SJSA1 (cell line): ENCODE results near the gene PSME3. TPM values are rescaled to one million over a fixed set of nuclear protein-coding genes. Genes with fewer than 3 reads are reported as not detected.
"Not testable (repeated sequence)": the region's sequence is repeated elsewhere in the genome, so short reads cannot be mapped to it uniquely, and the experiment has no call there.

Experiments
- DNase-seq, 2 experiments: peaks; one replicate each; pipeline ENCODE4 v3.0.0-alpha.2; 2015 to 2020; ENCODE audit warnings: low spot score in 2 of 2, low read depth in 1 of 2
- H3K27ac ChIP-seq: fragments of 250-450 bp; sonication (Bioruptor Pico); 2 replicates; pipeline ENCODE4 v1.5.1; 2020; ENCODE audit warnings: mild to moderate bottlenecking, moderate library complexity
- H3K27me3 ChIP-seq: fragments of 250-450 bp; sonication (Bioruptor Pico); replicated peaks from 2 replicates; pipeline ENCODE4 v1.5.1; 2020; ENCODE audit warnings: mild to moderate bottlenecking, moderate library complexity
- H3K36me3 ChIP-seq: fragments of 250-450 bp; sonication (Bioruptor Pico); 2 replicates; pipeline ENCODE4 v1.5.1; 2020; ENCODE audit warnings: mild to moderate bottlenecking
- H3K4me1 ChIP-seq: fragments of 250-450 bp; sonication (Bioruptor Pico); replicated peaks from 2 replicates; pipeline ENCODE4 v1.6.1; 2021; ENCODE audit warnings: mild to moderate bottlenecking
- H3K4me3 ChIP-seq: fragments of 250-450 bp; sonication (Bioruptor Pico); 2 replicates; pipeline ENCODE4 v1.5.1; 2020; ENCODE audit warnings: mild to moderate bottlenecking
- H3K9me3 ChIP-seq: fragments of 250-450 bp; sonication (Bioruptor Pico); replicated peaks from 2 replicates; pipeline ENCODE4 v1.5.1; 2020; ENCODE audit warnings: mild to moderate bottlenecking
- total RNA-seq: library from RNA; depleted of rRNA; stranded (reverse); fragments of >200 nt; shearing (Covaris generic); gene quantifications from 2 replicates; pipeline ENCODE4 v1.2.3, GENCODE V29; 2014

PSME3 gene
- total RNA-seq, 1 experiment from 2014 or later, result 109 TPM

DNA sequence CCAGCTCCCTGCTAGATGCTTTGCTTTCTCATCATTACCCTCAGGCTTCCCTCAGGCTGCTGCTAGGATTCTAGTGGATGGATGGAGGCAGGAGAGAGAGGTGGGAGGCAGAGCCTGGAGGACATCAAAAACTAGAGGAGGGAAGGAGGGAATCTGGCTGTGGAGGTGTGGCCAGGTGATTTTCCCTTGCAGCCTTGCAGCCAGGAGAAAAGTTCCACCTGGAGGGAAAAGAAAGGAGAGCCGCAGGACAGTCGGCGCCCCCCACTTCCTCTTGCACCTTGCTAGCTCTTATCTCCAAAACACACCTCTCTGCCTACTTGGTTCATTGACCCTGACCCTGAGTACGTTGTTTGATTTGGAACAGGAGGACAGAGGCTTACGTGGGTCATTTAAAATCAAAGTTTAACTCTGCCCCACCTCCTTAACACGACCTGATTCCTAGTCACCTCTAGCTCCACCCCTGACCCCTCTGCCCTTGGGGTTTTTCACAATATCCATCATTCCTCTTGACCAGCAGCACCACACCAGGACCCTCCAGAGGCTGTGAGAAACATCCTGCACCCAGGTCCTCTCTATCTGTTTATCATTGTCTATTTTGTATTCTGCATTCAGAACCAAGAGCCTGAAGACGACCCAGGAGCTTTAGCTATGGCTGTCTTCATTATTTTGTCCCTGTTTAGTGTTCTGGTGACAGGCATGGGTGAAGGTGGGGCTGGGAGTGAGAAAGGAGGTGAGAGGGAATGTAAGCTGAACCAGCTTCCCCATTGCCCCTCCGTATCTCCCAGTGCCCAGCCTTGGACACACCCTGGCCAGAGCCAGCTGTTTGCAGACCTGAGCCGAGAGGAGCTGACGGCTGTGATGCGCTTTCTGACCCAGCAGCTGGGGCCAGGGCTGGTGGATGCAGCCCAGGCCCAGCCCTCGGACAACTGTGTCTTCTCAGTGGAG, 33.7 kb downstream of the PSME3 start:
- no peak for DNase-seq

DNA sequence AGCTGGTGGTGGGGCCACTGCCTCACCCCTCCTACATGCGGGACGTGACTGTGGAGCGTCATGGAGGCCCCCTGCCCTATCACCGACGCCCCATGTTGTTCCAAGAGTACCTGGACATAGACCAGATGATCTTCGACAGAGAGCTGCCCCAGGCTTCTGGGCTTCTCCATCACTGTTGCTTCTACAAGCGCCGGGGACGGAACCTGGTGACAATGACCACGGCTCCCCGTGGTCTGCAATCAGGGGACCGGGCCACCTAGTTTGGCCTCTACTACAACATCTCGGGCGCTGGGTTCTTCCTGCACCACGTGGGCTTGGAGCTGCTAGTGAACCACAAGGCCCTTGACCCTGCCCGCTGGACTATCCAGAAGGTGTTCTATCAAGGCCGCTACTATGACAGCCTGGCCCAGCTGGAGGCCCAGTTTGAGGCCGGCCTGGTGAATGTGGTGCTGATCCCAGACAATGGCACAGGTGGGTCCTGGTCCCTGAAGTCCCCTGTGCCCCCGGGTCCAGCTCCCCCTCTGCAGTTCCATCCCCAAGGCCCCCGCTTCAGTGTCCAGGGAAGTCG, 34.6 kb downstream of the PSME3 start:
- H3K4me3 ChIP-seq, H3K27me3 ChIP-seq, H3K9me3 ChIP-seq, H3K27ac ChIP-seq, H3K36me3 ChIP-seq, H3K4me1 ChIP-seq, DNase-seq: not testable (repeated sequence)

More for the DNA sequence above, 33.7 kb downstream of the PSME3 start:
- H3K27me3 ChIP-seq, result peaks cover 10% of the 10 kb centered on the region; the same call in 1 of the 2 replicates
- H3K27ac ChIP-seq, result no peak overlapping the region
- peaks cover 2% of the 10 kb centered on the region; the same call in 1 of the 2 replicates for H3K9me3 ChIP-seq
- no peaks in the 10 kb centered on the region for H3K36me3 ChIP-seq
- H3K4me1 ChIP-seq, result no peaks in the 10 kb centered on the region
- H3K4me3 ChIP-seq, result no peak overlapping the region

DNA sequence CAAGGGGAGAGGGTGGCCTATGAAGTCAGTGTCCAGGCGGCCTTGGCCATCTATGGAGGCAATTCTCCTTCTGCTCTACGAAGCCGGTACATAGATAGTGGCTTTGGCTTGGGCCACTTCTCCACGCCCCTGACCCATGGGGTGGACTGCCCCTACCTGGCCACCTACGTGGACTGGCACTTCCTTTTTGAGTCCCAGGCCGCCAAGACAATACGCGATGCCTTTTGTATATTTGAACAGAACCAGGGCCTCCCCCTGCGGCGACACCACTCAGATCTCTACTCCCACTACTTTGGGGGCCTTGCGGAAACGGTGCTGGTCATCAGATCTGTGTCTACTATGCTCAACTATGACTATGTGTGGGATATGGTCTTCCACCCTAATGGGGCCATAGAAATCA, 35.1 kb downstream of the PSME3 start:
- Histone ChIP-seq H3K36me3 (no peaks in the 10 kb centered on the region), H3K27ac (no peak overlapping the region), H3K4me3 (no peak overlapping the region), H3K9me3 (no peaks in the 10 kb centered on the region; the same call in 1 of the 2 replicates), H3K4me1 (no peaks in the 10 kb centered on the region), H3K27me3 (peaks cover 13% of the 10 kb centered on the region; the same call in 1 of the 2 replicates)
- DNase-seq, result no peak

DNA sequence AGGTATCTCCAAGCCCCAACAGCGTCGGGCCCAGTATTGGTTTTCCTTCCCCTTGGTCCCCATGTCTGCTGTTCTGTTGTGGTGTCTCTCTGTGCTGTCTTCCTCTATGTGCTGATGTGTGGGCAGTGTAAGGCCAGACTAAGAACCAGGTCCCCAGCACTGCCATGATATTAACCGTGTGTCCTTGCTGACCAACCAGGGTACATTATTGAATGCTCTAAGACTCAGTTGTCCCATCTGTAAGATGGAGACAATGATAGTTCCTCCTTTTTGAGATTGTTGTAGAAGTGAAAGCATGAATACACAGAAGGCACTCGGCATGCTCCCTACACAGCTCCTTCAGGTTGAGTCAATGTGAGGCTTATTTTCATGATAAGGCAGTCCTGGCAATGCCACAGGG, 38.5 kb downstream of the PSME3 start:
- H3K27me3 ChIP-seq, result peaks cover 17% of the 10 kb centered on the region
- no peaks in the 10 kb centered on the region for H3K36me3 ChIP-seq
- H3K4me3 ChIP-seq, result no peak overlapping the region
- no peaks in the 10 kb centered on the region for H3K9me3 ChIP-seq
- no peaks in the 10 kb centered on the region for H3K4me1 ChIP-seq
- H3K27ac ChIP-seq, result no peak overlapping the region
- no peak for DNase-seq

DNA sequence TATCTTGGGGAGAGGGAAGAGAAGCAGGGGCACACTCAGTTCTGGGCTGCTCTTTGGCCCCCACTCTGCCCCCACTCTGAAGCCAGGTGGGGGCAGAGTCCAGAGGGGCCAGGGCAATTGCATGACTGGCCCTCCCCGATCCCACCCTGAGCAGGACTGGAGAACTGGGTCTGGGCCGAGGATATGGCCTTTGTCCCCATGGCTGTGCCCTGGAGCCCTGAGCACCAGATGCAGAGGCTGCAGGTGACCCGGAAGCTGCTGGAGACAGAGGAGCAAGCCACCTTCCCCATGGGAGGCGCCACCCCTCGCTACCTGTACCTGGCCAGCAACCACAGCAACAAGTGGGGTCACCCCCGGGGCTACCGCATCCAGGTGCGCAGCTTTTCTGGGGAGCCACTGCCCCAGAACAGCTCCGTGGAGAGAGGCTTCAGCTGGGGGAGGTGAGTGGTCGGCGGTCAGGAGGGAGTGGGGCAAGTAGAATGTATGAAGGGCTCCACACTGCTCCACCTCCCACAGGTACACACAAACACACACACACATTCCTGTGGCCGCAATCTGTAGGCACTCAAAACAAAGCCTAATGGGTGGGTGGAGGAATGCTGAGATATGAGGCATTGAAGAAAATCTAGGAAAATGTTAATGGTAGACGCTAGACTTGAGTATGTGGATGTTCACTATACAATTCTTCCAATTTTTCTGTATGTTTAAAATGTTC, 39.2 kb downstream of the PSME3 start:
- H3K27me3 ChIP-seq, result peaks cover 24% of the 10 kb centered on the region
- H3K9me3 ChIP-seq, result no peaks in the 10 kb centered on the region
- no peak overlapping the region for H3K27ac ChIP-seq
- H3K4me3 ChIP-seq, result no peak overlapping the region
- no peaks in the 10 kb centered on the region for H3K36me3 ChIP-seq
- DNase-seq, result no peak
- H3K4me1 ChIP-seq, result no peaks in the 10 kb centered on the region

DNA sequence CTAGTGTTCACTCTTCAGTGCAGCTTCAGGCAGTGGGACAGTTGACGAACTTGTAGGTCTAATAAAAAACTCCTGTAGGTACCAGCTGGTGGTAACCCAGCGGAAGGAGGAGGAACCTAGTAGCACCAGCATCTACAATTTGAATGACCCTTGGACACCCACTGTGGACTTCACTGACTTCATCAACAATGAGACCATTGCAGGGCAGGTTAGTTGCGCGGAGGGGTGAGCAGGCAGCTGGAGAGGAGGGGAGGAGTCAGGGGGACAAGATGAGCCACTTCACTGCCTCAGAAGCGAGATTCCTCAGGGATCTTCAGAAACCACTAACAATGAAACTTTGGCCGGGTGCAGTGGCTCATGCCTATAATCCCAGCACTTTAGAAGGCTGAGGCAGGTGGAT, 40.1 kb downstream of the PSME3 start:
- no peak for DNase-seq
- H3K4me3 ChIP-seq, result no peak overlapping the region
- H3K4me1 ChIP-seq, result no peaks in the 10 kb centered on the region
- H3K36me3 ChIP-seq, result no peaks in the 10 kb centered on the region
- peaks cover 30% of the 10 kb centered on the region for H3K27me3 ChIP-seq
- H3K27ac ChIP-seq, result no peak overlapping the region
- H3K9me3 ChIP-seq, result no peaks in the 10 kb centered on the region

DNA sequence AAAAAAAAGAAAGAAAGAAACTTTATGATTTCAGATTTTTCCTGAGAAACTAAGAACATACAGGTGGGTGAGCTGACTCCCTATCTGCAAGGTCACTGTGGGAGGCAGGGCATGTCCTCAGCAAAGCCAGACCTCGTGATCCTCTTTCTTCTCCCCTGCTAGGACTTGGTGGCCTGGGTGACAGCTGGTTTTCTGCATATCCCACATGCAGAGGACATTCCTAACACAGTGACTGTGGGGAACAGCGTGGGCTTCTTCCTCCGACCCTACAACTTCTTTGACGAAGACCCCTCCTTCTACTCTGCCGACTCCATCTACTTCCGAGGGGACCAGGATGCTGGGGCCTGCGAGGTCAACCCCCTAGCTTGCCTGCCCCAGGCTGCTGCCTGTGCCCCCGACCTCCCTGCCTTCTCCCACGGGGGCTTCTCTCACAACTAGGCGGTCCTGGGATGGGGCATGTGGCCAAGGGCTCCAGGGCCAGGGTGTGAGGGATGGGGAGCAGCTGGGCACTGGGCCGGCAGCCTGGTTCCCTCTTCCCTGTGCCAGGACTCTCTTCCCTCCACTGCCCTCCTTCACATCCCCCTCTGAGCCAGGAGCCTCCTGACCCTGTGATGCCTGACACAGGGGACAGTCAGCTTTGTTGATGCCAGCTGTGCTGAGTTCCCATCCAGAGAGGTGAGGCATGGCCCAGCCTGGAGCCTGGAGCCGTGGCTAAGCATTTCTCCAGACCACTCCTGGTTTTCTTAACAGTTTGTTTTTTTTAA, 40.9 kb downstream of the PSME3 start:
- H3K9me3 ChIP-seq, H3K4me1 ChIP-seq, DNase-seq, H3K27ac ChIP-seq, H3K4me3 ChIP-seq, H3K36me3 ChIP-seq: not testable (repeated sequence)
- peaks cover 33% of the 10 kb centered on the region for H3K27me3 ChIP-seq

DNA sequence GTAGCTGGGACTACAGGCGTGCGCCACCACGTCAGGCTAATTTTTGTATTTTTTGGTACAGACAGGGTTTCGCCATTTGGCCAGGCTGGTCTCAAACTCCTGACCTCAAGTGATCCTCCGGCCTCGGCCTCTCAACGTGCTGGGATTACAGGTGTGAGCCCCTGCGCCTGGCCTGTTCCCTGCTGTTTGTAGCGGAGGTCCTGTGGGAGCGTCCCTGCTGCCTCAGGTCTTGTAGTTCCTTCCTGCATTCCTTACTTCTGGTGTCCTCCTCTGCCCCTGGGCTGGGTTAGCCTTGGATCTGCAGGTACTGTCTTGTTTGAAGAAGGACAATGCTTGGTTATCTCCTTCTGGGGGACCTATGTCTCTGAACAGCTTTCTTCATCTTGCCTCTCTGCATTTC, 43.8 kb downstream of the PSME3 start:
- Histone ChIP-seq H3K27me3 (peaks cover 33% of the 10 kb centered on the region), H3K36me3 (no peaks in the 10 kb centered on the region), H3K4me1 (no peaks in the 10 kb centered on the region), H3K4me3 (no peak overlapping the region), H3K27ac (no peak overlapping the region), H3K9me3 (no peaks in the 10 kb centered on the region)
- DNase-seq, result no peak

DNA sequence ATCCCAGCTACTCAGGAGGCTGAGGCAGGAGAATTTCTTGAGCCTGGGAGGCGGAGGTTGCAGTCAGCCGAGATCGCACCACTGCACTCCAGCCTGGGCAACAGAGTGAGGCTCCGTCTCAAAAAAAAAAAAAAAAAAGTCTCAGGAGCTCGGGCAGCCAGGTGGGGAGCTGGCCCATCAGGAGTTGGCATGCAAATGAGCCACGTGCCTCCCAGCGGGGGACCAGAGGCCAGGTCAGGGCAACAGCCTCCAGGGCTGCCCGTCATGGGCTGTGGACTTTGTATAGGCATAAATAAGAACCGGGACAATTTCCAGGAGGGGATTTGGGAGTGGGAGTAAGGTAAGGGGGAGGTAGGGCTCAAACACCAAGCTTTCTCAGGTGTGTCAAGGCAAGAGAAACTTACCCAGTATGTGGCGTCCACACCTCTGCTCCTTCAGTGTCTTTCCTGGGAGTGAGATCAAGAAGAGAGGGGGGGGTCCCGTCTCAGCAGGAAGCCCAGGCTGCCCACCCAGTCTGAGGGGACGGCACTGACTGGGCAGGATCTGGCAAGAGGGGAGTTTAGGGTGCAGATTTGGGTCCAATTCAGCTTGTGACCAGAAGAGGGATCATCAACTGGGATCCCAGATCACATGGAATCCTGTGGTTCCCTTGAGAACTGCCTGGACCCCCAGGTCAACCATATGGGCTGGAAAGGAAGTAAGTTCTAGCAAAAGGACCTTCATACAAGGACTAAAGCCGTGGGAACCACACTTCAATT, 45.1 kb downstream of the PSME3 start:
- Histone ChIP-seq H3K4me3 (no peak overlapping the region), H3K27ac (no peak overlapping the region), H3K27me3 (peaks cover 31% of the 10 kb centered on the region), H3K4me1 (no peaks in the 10 kb centered on the region), H3K36me3 (no peaks in the 10 kb centered on the region), H3K9me3 (no peaks in the 10 kb centered on the region)
- no peak for DNase-seq

DNA sequence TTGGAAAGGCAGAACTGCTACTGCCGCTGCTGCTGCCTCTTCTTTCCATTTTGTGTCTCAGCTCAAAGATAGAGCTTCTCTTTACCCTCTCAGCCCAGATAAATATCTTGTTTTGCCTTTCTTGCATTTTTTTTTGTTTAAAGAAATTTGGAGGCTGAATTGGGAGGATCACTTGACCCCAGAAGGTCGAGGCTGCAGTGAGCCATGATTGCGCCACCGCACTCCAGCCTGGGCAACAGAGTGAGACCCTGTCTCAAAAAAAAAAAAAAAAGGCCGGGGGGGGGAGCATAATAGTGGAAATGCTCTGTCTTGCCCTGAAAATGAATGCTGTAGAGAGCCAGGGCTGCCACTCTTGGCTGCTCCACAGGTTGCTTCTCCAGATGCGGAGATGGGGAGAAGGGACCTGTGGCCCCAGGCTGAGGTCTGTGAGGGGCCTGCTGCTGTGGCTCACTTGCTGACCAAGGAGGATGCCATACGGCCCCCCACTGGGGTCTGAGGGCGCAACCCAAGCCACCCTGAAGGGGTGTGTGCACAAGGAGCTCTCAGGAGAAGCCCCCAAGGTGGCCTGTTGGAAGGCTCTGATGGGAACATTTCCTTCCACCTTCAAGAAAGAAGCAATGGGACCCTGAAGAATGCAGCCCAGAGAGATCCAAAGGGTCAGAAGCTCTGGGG, 45.9 kb downstream of the PSME3 start:
- no peaks in the 10 kb centered on the region for H3K36me3 ChIP-seq
- no peak overlapping the region for H3K27ac ChIP-seq
- DNase-seq, result no peak
- no peak overlapping the region for H3K4me3 ChIP-seq
- H3K4me1 ChIP-seq, result no peaks in the 10 kb centered on the region
- H3K27me3 ChIP-seq, result peaks cover 29% of the 10 kb centered on the region
- no peaks in the 10 kb centered on the region for H3K9me3 ChIP-seq

DNA sequence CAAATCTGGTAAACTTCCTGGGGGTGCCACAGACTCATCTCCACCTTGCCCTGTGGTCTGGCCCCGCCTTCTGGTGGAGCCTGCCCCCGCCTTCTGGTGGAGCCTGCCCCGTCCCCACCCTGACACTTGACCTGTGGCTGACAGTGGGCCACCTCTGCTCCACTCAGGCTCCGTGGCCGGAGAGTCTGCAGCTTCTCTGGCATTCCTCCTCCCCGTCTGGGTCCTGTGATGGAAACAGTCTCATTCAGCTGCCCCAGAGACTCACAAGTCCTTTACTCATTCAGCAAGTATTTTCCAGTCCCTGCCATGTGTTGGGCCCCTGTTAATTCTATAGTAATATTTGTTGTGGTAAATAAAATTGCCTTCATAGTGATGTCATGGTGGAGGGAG, 46.4 kb downstream of the PSME3 start:
- H3K36me3 ChIP-seq, result no peaks in the 10 kb centered on the region
- H3K4me1 ChIP-seq, result no peaks in the 10 kb centered on the region
- H3K4me3 ChIP-seq, result no peak overlapping the region
- H3K27ac ChIP-seq, result no peak overlapping the region
- no peaks in the 10 kb centered on the region for H3K9me3 ChIP-seq
- peaks cover 29% of the 10 kb centered on the region for H3K27me3 ChIP-seq
- DNase-seq, result no peak

DNA sequence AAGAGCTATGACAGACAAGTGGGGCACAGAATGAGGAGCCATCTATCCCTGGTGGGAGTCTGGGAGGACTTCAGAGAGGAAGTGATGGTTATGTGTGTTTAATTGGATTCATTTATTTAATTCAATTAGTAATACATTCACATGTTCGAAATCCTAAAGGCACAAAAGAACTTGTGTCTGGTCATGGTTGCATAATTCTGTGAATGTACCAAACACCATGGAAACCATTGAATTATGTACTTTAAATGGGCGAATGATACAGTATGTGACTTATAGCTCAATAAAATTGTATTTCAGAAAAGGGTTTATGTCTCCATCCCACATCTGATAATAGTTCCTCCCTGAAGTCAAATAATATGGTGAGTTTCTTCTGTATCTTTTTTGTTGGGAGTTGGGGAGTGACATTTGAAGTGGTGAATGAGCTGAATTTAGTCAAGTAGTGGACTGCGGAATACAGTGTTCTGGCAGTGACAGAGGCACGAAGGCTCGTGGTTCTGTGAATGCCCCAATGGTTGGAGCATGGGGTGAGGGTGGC, 47.6 kb downstream of the PSME3 start:
- no peaks in the 10 kb centered on the region for H3K4me1 ChIP-seq

More for the DNA sequence above, 47.6 kb downstream of the PSME3 start:
- peaks cover 18% of the 10 kb centered on the region for H3K27me3 ChIP-seq
- no peak overlapping the region for H3K4me3 ChIP-seq
- DNase-seq, result no peak
- no peak overlapping the region for H3K27ac ChIP-seq
- H3K9me3 ChIP-seq, result no peaks in the 10 kb centered on the region
- H3K36me3 ChIP-seq, result no peaks in the 10 kb centered on the region
